ENCODE results near the gene HPCAL1.

Gene HPCAL1

GRCh38 chr2:10423400-10423774 is 120.7 kb downstream of the HPCAL1 start:
- no peak for DNase-seq (ENCODE audit: low read depth)
- no peak for TF ChIP-seq CTCF (conservative IDR thresholded peaks at IDR 0.05; ENCODE audit: low read length)

GRCh38 chr2:10424051-10424450 is 121.3 kb downstream of the HPCAL1 start:
- TF ChIP-seq CTCF (conservative IDR thresholded peaks at IDR 0.05; ENCODE audit: low read length): no peak
- DNase-seq (ENCODE audit: low read depth): peak; percentile 85
- no peak overlapping the region for H3K4me3 ChIP-seq (ENCODE audit: low read length)

More at GRCh38 chr2:10423400-10423774, 120.7 kb downstream of the HPCAL1 start:
- no peak overlapping the region for H3K4me3 ChIP-seq (ENCODE audit: low read length)

- no peak for DNase-seq (ENCODE audit: low read depth)
- TF ChIP-seq CTCF (conservative IDR thresholded peaks at IDR 0.05; ENCODE audit: low read length): no peak
- no peak overlapping the region for H3K4me3 ChIP-seq (ENCODE audit: low read length)
These were observed 122.3 kb downstream of the HPCAL1 start for GRCh38 chr2:10424916-10425505.

- TF ChIP-seq CTCF (conservative IDR thresholded peaks at IDR 0.05; ENCODE audit: low read length): no peak
- H3K4me3 ChIP-seq (ENCODE audit: low read length): no peak overlapping the region
- DNase-seq (ENCODE audit: low read depth): no peak
These were observed 123.0 kb downstream of the HPCAL1 start for GRCh38 chr2:10425699-10426098.

GRCh38 chr2:10426726-10427617 is 124.3 kb downstream of the HPCAL1 start:
- no peak for TF ChIP-seq CTCF (conservative IDR thresholded peaks at IDR 0.05; ENCODE audit: low read length)
- DNase-seq (ENCODE audit: low read depth): peak; percentile 45
- no peak overlapping the region for H3K4me3 ChIP-seq (ENCODE audit: low read length)

- no peak overlapping the region for H3K4me3 ChIP-seq (ENCODE audit: low read length)
- no peak for TF ChIP-seq CTCF (conservative IDR thresholded peaks at IDR 0.05; ENCODE audit: low read length)
- peak; percentile 23 for DNase-seq (ENCODE audit: low read depth)
These were observed 124.9 kb downstream of the HPCAL1 start for GRCh38 chr2:10427618-10427949.

- H3K4me3 ChIP-seq (ENCODE audit: low read length): no peak overlapping the region
- no peak for TF ChIP-seq CTCF (conservative IDR thresholded peaks at IDR 0.05; ENCODE audit: low read length)
- no peak for DNase-seq (ENCODE audit: low read depth)
These were observed 125.7 kb downstream of the HPCAL1 start for GRCh38 chr2:10428355-10428754.

Data from AG10803 (cell line).